Activated CD4-positive, alpha-beta T cell treated with anti-CD3 and anti-CD28 coated beads, Interleukin-2, Interleukin-4, amounts not matched to agents 100 ng/mL and 50 ng/mL, durations not matched to agents 16 hours and 8 hours (primary cell): ENCODE measurements around the gene NPTXR.
"Not testable (repeated sequence)": the region's sequence is repeated elsewhere in the genome, so short reads cannot be mapped to it uniquely, and the experiment has no call there.

ENCODE experiments used
- DNase-seq: peaks from one replicate; pipeline ENCODE4 v3.0.0-alpha.2; 2020; ENCODE audit warnings: low spot score

The NPTXR gene

DNA sequence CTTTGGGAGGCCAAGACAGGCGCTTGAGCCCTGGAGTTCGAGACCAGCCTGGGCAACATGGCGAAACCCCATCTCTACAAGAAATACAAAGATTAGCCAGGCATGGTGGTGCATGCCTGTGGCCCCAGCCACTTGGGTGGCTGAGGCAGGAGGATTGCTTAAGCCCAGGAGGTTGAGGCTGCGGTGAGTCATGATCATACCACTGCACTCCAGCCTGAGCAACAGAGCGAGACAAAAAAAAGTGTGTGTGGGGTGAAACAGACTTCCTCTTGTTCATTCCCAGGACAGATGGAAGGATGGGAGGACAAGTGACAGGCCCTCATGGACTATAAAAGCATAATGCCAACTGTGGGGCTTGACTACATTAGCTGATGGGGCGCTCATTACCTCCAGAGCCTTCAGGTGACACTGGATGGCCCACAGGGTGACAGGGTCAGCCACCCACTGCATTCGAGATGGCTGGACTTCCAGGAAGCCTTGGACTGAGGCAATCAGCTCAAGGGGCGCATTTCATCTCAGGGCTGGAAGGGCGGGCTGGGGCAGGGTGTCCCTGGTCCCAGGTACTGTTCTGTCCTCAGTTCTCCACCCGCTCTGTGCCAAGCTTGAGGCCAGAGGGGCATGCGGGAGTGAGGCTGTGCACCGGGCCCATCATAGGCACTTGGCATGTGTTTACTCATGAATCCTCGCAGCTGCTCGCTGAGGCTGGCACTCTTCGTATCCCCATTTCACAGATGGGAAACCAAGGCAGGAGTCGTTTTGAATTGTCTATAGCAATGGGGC, 12.5 kb downstream of the NPTXR start:
- no peak for DNase-seq

DNA sequence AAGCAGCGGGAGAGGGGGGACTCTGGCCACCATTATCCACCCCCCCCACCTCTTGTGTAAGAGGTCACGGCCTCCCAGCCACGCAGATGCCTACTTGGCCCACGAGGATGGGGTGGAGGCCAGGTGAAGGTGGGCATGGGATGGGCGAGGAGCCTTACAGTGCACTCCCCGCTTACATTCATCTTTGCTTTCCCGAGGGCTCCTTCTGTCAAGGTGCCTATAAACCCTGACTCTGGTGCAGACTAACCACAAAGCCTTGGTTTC, 13.1 kb downstream of the NPTXR start:
- no peak for DNase-seq

DNA sequence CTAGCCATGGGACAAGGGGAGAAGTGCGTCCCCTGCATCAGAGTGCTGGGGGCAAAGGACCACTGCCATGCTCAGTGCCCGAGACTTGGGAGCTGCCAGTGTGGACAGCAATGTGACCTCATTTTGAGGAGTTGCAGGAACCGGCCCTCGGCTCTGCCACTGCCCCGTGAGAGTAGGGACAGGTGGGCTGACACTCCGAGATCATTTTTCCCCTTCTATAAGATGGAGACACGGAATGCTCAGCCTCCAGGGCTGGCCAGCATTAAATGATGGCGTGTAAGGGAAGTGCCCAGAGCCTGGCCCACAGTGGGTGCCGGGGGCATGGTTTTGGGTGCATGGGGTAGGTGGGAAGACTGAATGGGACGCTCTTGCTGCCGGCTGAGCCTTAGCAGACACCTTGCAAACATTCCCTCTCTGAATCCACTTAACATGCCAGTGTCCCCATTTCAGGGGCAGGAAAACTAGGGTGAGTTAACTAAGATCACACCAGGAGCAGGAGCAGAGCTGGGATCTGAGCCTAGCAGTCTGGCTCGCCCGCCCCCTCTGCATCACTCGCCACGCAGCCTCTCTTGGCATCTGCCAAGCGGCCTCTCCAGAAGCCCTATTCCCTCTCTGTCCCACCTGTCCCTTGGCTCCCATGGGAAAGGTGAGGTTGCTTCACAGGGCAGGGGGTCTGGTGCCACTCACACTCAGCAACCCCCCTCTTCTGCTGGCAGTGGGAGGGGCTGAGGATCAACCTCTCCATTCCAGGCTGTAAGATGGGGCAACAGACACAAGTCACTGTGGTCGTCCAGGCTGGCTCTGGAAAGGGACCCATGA, 13.6 kb downstream of the NPTXR start:
- DNase-seq, result no peak

DNA sequence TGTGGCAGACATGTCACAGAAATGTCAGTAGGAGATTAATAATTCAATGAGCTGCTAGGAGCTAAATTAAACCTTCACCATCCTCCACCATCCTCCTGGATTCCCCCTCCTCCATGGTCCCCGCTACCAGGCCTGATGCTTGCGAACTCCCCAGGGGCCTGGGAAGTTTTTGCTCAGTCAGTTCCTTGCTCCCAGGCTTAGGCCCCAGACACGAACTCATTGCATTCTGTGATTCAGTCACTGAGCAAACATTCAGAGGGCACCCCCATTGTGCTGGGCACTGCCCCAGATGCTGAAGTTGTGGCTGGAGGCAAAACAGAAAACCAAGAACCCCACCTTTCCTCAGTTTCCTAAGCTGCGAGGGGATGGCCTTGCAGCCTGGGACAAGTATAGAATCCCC, 14.3 kb downstream of the NPTXR start:
- DNase-seq, result no peak

DNA sequence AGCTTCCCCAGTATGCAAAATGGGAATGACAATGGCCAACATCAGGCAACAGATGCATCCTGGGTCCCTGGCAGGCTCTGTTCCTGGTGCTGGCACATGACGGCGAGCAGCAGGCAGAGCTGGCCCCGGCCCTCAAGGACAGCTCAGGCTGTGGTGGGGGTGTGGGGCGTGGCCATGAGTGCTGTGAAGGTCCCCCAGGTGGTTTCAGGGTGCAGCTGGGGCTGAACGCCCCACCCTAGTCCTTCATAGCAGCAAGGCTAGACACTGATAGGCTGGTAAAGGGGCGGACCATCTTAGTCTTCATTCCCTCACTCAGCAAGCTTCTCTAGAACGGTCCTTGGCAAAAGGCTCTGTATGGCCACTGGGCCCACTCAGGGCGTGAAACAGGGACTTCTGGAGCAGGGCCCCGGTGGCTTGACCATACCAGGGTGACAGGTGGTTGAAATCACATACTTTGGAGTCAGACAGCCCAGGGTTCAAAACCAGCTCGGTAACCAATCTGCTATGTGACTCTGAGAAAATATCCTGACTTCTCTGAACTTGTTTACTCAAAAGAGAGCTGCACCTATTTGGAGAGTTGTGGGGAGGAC, 15.1 kb downstream of the NPTXR start:
- no peak for DNase-seq

DNA sequence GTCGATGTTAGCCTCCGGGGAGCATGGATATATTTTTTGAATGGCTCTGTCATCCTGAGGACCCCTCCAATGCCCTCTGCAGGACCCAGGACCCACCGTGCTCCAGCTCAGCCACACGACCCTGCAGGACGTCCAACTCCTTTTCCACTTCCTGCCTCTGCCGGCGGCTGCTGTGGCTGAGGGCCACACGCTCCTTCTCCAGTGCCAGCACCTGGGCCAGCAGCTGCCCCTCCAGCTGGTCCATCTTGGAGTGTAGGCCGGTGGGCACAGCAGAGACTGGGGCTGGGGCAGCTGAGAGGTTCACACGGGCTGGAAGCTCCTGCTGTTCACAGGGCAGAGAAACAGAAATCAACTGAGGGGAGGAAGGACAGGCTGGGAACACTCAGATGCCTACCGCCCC, 15.6 kb downstream of the NPTXR start:
- DNase-seq, result no peak

DNA sequence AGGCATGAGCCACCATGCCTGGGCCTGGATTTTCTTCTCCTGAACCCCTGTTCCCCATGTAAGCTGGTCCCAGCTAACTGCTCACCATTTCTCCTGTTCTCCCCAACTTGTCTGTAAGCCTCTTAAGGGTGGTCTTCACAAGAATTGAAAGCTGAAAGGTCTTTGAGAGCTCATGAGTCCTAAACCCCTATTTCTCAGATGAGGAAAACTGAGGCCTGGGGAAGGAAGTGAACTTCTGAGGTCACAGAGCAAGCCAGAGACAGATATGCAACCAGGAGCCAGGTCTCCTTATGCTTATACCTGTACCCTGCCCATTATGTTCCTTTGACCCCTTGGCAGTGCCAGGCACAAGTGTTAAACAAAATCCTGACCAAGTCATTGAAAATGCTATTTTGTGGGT, 16.3 kb downstream of the NPTXR start:
- no peak for DNase-seq

DNA sequence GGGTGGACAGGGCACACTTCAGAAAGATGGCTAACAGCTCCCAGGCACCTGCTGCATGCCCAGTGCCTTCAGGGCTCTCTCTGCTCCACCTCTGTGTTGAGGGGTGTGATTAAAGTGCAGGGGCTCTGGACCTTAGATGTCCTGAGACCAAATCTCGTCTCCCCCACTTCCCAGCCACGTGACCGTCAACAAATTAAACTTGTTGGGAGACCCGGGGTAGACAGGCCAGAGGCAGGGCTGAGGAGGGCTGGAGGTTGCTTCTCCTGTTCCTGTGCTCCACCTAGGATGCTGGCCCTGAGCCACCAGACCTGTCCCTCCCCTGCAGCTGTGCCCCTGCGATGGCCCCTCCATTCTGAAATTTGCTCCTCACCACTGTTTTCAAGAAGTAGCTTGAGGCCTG, 17.0 kb downstream of the NPTXR start:
- no peak for DNase-seq

DNA sequence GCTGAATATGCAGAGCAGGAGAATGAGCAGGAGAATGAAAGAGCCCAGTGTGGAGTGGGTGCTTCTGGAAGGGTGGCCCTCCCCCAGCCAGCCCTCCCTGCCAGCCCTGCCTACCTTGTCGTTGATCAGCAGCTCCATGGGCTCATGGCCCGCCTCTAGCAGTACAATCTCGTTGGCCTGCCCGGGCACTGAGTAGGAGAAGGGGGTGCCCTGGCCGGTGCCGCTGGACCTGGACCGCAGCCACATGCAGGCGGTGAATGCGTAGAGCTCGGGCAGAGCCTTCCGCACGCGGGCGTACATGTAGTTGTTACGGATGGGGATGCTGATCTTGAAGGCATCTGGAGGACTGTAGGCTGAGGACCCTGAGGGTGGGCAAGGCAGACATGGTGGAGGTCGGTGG, 17.4 kb downstream of the NPTXR start:
- DNase-seq, result no peak

DNA sequence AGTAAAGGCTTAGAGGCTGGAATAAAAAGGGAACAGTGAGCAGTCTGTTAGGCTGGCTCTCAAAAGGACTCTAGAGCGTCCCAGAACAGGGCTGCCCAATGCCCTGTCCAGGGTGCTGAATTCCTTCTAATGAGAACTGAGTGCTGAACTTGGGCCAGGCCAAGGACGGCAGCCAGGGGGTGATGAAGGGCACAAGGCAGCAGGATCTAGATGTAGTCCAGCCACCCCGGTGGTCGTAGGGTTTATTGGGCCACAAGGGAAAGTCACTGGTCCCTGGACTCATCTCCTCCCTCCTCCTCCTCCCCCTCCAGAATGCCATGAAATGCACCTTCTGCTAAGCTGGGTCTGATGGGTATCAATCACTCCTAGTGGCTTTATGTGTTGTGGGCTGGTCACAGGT, 19.2 kb downstream of the NPTXR start:
- DNase-seq, result peak; percentile 38

DNA sequence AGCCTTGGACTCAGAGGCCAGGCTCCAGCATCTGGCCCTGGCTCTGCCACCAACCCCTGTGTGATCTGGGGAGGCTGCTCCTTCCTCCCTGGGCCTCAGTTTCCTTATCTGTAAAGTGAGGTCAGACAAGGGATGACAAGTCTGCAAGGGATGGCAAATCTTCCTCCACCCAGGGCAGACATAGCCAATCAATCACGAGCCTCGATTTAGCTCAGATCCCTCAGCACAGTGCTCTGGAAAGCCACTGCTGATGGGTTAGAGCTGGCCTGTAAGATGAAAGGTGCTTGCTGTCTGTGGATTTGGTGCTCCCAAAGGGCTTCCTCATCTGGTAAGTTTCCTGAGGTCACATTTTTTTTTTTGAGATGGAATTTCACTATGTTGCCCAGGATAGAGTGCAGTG, 20.2 kb downstream of the NPTXR start:
- DNase-seq, result no peak

DNA sequence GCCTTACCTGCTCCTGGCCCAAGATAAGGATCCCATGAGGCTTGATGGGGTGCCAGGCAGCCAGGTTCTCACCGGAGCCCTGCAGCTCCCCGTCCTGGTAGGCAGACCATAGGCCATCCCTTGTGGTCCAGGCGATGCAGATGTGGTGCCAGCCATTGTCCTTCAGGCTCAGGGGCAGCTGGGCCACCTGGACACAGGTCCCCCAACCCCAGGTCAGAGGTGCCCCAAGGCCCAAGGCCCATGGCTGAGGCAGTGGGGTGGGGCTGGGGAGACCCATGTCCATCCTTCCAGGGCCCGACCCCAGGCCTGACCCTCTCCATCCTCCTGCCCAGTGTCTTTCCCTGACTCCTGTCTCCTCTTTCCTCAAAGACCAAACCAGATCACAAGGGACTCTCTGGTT, 20.8 kb downstream of the NPTXR start:
- no peak for DNase-seq

DNA sequence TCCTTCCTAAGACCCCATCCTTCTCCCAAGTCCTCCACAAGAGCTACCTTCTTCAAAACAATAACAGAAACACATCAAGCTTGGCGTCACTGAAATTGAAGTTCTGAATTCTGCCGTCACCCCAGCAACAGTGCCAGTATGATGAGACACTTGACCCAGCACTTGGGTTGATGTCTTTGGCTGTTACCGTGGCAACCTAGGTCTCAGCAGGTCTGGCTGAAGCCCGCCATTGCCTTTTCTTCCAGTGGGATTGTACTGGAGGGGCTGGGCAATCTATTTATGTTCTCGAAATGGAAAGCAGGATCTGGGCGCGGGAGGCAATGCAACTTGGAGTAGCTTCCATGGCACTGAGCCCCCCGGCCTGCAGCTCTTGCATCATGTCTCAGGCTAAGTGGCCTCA, 23.8 kb downstream of the NPTXR start:
- no peak for DNase-seq

DNA sequence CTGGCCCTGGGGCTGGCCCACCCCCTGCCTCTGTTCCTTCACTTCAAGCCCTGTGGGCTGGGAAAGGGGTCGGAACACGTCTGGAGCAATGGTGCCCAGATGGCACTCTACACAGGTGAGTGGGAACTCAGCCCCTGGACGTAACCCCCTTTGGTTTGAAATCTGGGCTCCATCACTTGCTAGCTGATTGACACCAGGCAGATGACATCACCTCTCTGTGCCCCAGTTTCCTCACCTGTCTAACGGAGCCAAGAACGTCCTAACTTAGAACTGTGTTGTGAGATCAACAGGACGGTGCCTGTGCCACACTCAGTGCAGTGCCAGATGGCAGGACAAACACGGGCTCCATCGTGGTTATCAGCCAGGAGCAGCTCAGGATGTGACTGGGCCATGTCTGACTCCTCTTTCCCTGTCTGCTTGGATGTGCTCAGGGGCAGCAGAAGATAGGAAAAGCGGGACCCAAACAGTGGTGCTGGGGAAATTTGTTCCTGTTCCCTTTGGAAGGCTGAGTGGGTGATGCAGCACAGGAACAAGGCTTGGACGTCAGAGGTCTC, 24.4 kb downstream of the NPTXR start:
- DNase-seq, result no peak

DNA sequence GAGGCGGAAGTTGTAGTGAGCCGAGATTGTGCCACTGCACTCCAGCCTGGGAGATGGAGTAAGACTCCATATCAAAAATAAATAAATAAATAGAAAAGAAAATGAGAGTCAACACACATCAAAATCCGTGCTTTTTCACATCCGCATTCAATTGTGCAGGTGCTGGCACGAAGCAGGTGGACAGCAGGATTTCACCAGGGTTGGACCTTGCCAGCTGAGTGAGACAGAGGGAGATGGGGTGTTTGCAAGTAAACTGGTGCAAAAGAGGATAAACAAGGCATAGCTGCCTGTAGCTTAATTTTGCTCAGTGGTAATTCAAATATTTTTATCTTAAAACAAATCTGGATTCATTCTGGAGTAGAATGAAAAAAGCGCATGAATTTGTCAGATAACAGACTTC, 26.6 kb downstream of the NPTXR start:
- no peak for DNase-seq

DNA sequence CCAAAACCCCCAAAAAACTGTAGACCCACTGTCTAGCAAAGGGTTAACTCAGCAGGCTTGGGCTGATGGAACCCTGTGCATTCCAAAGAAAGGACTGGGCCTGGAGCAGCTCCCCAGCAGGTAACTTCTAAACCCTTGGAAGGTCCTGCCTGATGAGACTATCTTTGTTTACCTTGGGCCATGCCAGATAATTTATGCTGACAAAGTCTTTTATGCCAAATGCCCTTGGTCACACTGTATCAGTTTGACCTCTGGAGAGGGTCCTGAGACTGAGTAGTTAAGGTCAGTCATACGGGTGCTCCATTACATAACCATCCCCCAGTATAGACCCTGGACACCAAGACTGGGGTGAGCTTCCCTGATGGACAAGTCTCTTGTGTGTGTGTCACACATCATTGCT, 28.0 kb downstream of the NPTXR start:
- no peak for DNase-seq

DNA sequence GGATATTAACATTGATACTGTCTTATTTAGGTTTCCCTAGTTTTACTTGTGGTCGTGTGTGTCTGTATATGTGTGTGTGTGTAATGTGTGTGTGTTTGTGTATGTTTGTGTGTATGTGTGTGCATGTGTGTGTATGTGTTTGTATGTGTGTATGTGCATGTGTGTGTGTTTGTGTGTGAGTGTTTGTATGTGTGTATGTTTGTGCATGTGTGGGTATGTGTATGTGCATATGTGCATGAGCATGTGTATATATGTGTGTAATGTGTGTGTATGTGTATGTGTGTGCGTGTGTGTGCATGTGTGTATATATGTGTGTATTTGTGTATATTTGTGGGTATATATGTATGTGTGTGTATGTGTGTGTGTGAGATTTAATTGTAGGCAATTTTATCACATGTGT, 32.6 kb downstream of the NPTXR start:
- DNase-seq, result no peak

DNA sequence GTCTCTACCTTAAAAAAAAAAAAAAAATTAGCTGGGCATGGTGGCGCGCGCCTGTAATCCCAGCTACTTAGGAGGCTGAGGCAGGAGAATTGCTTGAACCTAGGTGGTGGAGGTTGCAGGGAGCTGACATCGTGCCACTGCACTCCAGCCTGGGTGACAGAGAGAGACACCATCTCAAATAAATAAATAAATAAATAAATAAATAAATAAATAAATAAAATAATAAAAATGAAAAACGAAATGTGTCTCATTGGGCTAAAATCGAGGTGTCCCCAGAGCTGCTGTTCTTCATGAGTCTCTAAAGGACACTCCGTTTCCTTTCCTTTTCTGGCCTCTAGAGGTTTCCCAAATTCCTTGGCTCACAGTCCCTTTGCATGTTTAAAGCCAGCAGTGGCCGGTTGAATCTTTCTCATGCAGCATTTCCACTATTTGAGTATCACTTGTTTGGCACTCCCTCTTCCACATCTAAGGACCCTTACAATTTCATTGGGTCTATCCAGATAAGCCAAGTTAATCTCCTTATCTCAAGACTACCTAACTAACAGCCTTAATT, 38.7 kb downstream of the NPTXR start:
- DNase-seq, result not testable (repeated sequence)

DNA sequence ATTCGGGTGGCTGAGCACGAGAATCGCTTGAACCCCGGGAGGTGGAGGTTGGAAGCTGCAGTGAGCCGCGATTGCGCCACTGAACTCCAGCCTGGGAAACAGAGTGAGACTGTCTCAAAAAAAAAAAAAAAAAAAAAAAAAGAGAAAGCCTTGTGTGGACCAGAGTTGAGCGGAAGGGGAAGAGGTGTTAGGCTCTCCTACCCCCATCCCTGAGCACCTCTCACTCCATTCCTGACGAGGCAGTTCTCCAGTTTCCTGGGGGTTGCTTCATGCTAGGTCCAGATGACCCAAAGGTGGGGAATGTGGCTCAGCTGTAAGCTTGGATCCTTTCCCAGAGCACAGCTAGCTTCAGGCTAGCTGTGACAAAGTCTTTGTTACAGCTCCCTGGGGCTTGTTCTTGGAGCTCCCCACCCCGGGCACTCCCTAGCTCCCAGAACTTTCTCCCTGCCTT, 41.1 kb downstream of the NPTXR start:
- no peak for DNase-seq

DNA sequence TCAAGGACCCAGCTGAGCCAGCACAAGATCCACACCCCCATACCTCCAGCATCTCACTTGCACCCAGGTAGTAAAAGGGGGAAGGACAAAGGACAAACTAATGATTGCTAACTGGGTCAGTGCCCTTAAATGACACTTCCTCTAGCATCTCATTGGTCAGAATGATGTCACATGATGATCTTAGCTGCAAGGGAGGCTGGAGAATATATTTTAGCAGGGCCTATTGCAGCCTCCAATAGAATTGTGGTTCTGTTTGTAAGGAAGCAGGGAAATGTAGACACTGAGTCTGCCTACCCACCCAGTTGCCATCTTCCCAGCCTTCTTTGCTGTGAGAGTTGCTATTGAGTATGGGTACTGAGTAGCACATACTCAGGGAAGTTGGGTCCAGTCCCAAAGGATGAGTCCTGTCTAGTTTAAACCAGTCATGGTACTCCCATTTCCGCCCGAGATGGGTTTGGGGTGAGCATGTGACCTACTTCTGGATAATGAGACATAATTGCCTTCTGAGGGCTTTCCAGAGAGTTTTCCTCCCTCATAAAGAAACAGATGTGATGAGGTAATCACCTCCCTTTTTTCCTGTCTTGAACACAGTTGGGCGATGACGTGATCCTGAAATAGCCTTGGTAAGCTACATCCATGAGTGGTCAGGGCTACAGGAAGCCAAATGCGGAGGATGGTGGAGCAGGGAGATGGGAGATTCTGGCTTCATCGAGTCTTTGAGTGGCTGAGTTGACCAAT, 44.4 kb downstream of the NPTXR start:
- no peak for DNase-seq

DNA sequence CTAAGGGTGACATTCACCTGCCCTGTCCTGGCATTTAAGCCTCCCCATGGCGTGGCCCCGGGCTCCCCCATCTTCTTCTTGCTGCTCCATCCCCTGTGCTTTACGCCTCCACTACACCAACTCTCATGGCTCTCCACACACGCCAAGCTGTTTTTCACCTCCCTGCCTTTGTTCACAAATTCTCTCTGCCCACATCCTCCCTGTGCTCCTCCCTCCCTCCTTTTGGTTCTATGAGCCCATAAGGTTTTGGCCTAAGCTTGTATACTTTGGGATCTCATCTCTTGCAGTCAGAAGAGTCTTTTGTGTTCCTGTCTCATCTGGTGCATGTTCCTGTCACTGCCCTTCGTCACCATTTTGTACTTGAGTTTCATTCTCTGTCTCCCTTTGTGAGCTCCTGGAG, 45.3 kb downstream of the NPTXR start:
- no peak for DNase-seq
